NOMO-1 treated with dmso at 0.1 percent for 144 hours (cell line): ENCODE measurements around the gene CREBBP.

Experiments used
- DNase-seq: peaks from one replicate; lab custom pipeline; 2025; ENCODE audit not compliant: unreplicated experiment; lab: John Stamatoyannopoulos, UW

Gene CREBBP

DNA sequence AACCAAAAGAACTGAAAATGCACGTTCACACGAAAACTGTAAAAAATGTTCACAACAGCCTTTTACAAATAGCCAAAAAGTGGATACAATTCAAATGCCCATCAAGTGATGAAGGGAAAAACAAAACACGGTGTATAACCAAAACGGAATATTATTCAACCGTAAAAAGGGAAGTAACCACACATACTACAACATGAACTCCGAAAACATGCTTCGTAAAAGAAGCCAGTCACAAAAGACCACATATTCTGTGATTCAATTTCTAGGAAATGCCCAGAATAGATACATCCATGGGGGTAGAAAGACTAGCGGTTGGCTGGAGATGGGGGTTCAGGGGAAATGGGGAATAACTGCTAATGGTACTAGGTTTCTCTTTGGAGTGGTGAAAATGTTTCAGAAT is 81.7 kb downstream of the CREBBP start:
- DNase-seq: no peak

DNA sequence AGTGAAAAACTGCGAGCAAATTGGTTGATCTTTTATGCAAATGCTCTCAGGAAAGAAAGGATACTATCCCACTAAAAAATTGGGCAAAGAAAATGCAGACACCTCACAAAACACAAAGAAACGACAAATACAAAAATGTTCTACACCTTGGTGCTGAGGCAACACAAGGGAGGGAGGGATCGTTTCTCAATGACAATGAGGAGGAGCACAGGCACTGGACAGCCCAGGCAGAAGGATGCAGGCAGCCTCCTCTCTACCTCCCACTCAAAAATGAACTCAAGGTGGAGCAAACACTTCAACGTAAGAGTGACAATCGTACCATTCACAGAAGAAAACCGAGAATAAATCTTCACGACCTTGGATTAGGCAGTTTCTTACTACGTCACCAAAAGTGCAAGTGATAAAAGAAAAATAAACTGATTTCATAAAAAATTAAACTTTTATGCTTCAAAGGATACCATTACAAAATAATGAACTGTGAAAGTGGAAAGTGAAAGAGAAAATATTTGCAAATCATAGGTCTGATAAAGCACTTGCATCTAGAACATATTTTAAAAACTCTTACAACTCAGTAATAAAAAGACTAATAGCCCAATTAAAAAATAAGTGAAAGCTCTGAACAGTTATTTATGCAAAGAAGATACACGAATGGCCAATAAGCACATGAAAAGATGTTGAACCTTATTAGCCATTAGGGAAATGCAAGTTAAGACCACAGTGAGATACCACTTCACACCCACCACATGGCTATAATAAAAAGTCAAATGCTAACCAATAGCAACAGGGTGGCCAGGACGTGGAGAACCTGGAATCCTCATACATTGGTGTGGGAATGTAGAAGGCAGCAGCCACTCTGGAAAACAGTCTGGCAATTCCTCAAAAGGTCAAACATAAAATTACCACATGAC is 82.4 kb downstream of the CREBBP start:
- no peak for DNase-seq

DNA sequence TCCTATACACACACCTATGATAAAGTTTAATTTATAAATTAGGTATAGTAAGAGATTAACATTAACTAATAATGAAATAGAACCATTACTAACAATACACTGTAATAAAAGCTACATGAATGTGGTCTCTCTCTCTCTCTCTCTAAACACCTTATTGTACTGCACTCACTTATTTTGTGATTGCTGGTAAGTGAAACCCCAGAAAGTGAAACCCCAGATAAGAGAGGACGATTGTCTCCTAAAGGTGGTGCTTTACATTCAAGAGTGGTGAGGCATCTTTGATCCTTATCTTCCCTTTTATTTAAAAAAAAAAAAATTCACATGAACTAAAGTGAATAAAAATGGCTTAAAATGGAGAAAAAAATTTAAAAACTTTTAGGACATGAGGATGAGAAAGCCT is 83.0 kb downstream of the CREBBP start:
- no peak for DNase-seq

DNA sequence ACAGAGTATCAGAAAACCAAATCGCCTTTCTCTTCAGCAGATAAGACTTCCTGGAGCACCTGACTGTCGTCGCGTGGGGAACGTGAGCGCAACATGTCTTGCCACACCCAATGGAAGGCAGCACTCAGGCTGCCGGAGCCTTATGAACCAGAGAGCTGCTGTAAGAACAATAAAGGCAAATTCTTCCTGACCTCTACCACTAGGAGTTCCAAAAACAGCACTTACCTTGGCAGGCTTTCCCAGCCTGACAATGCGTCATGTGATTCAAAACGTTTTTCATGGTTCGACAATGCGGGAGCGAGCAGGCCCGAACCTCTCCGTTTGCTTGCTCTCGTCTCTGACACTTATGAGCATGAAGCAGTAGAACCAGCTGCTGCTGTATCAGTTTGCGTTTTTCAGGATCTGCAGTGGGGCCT is 87.3 kb downstream of the CREBBP start:
- no peak for DNase-seq

GRCh38 chr16:3792472-3793012 is 88.0 kb downstream of the CREBBP start:
- no peak for DNase-seq

- no peak for DNase-seq
Observed at GRCh38 chr16:3791701-3792100, 88.8 kb downstream of the CREBBP start.

GRCh38 chr16:3789375-3790099 is 91.0 kb downstream of the CREBBP start:
- DNase-seq: no peak

GRCh38 chr16:3788711-3789374 is 91.7 kb downstream of the CREBBP start:
- no peak for DNase-seq

GRCh38 chr16:3787924-3788661 is 92.4 kb downstream of the CREBBP start:
- no peak for DNase-seq

DNA sequence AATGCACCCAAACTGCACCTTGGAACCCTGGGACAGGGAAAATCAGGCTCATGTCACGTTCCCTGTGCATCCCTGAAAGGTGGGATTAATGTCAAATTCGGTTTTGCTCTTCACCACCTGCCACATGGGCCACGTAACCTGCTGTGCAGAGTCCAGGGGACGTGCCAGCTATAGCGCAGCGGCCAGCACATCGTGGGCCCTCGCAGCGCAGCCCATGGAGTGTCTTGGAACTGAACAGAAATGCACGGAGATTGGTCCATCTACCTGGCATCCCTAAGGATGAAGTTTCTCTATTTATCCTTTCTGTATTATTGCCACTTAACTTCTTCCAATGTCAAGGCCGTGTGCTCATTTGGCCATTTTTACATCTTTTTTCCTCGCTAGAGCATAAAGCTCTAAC is 95.1 kb downstream of the CREBBP start:
- no peak for DNase-seq

- no peak for DNase-seq
Observed at GRCh38 chr16:3783516-3783915, 97.0 kb downstream of the CREBBP start.

DNA sequence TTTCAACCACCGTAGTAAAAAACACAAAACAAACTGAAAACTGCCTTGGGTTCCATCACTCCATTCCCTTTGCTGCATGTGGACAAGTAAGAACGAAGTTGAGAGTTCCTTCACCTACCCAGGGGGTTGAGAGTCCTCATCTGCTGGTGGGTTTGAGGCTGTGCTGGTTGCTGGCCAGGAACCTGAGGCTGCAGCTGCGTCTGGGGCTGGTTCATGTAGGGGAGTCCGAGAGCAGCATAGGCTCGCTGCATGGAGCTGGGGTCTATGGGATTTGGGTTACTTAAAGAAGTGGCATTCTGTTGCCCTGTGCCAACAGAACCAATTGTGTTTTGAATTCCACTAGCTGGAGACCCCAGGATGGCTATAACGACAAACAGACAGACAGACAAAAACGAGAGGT is 97.9 kb downstream of the CREBBP start:
- no peak for DNase-seq

- DNase-seq: no peak
Observed at GRCh38 chr16:3781421-3781820, 99.1 kb downstream of the CREBBP start.

GRCh38 chr16:3780570-3780969 is 99.9 kb downstream of the CREBBP start:
- no peak for DNase-seq

- DNase-seq: no peak
Observed at GRCh38 chr16:3776316-3776715, 104.2 kb downstream of the CREBBP start.

DNA sequence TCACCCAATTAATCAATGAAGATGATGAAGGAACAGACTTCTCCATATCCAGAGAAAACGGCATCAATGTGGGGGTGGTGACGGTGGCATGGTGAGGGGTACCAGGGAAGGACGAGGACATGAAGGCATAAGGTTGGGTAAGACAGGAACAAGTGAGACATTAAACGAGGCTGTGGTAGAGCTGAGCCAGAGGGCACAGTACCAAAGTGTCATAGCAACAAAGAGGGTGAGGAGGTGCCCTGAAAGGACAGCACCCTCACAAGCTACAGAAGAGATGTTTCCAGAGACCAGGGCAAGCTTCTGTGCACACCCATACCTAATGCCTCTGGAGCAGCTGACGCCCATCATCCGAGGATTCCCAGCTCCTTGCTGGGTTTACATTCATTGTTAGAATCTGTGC is 105.7 kb downstream of the CREBBP start:
- no peak for DNase-seq

DNA sequence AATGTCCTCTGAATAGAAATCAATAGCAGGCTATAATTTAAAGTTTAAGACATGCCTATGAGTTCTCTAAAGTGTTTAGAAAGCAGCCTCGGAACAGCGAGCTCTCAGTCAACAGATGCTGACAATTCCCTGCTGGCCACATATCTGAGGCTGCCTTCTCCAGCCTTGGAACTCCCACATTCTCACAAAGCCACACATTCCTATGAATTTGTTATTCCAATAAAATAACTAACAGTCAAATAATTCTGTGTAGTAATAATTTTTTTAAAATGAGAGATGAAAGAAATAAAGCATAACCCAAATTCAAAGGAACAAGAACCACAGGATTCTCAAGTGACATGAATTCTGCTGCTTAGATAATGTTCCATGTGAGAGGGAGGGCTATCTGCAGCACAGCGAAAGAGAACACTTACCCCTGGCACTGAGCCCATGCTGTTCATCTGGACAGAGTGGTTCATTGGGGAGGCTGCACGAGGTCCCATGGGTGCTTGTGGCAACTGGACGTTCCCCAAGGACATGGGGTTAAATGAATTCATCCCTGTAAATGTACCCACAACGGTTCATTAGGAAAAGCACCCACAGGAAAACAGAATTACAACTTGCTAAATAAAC is 106.3 kb downstream of the CREBBP start:
- DNase-seq: no peak

GRCh38 chr16:3773663-3774062 is 106.8 kb downstream of the CREBBP start:
- DNase-seq: no peak

DNA sequence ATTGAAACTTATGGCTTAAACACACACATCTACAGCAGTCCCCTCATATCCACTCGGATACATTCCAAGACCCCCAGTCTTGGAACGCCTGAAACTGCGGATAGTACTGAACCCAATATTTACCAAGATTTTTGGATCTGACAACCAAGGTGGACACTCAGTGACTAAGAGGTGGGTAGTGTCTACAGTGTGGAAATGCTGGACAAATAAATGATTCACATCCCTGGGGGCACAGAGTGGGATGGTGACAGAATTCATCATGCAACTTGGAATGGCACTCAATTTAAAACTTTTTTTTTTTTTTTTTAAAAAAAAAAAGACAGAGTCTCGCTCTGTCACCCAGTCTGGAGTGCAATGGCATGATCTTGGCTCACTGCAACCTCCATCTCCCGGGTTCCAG is 109.0 kb downstream of the CREBBP start:
- DNase-seq: no peak

DNA sequence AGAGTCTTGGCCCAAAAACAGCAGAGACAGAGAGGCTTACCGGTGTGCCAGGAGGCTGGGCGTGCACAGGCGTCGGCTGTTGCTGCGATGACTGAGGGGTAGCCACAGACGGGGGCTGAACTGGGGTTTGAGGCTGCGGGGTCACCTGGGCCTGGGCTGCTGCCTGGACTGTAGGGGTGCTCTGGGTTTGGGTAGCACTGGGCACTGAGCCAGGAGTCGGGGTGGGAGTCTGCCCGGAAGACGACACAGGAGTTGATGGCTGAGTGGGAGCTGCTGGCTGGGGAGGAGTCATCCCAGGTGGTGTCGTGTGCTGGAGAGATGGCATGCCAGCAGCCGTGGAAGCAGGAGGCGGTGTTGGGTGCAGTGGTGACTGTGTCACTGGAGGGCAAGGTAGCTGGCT is 110.0 kb downstream of the CREBBP start:
- no peak for DNase-seq
